Measurements from ENCODE around the gene CPEB1.

DNA sequence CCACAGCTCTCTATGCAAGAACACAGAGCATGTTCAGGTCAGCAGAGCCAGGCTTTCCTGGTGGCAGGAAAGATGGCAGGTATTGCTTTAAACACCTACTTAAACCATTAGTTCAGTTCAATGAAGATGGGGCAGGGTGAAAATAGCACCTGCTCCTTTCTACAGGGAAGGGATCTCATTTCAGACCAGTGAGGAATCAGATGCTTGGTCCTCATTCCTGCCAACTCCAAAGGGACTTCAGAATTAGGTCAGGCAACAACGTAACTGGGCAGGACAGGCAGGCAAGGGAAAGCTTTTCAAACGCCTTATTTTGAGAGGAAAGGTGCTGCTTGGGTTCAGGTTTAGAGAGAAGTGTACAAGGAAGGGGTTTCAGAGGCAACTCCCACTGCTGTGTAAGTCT lies 94.3 kb downstream of the CPEB1 start:
- TF ChIP-seq POLR2A (IDR thresholded peaks at IDR 0.05): no peak
- TF ChIP-seq CTCF (IDR thresholded peaks at IDR 0.05): no peak
- TF ChIP-seq POLR2AphosphoS5 (IDR thresholded peaks at IDR 0.05): no peak

All from suprapubic skin (tissue), 4 donors.